ENCODE results near the gene C16orf95.

- TF ChIP-seq CTCF (IDR thresholded peaks at IDR 0.05) (no peak), POLR2AphosphoS5 (IDR thresholded peaks at IDR 0.05; ENCODE audit: low read depth, low read length) (no peak), TCF7L2 (IDR thresholded peaks at IDR 0.05; ENCODE audit: low read depth, low read length) (no peak), REST (IDR thresholded peaks at IDR 0.05; ENCODE audit: insufficient read depth in 1 of 2, low read depth in 2 of 2, low read length in 1 of 2) (no peak)
Measured at GRCh38 chr16:87352818-87353217, 35.6 kb upstream of the C16orf95 start.
